Measurements from ENCODE around the gene TOMM70. TPM values are rescaled to one million over a fixed set of nuclear protein-coding genes. Genes with fewer than 3 reads are reported as not detected.

Gene TOMM70
- total RNA-seq, 1 experiment from 2014 or later: 59.2 TPM

DNA sequence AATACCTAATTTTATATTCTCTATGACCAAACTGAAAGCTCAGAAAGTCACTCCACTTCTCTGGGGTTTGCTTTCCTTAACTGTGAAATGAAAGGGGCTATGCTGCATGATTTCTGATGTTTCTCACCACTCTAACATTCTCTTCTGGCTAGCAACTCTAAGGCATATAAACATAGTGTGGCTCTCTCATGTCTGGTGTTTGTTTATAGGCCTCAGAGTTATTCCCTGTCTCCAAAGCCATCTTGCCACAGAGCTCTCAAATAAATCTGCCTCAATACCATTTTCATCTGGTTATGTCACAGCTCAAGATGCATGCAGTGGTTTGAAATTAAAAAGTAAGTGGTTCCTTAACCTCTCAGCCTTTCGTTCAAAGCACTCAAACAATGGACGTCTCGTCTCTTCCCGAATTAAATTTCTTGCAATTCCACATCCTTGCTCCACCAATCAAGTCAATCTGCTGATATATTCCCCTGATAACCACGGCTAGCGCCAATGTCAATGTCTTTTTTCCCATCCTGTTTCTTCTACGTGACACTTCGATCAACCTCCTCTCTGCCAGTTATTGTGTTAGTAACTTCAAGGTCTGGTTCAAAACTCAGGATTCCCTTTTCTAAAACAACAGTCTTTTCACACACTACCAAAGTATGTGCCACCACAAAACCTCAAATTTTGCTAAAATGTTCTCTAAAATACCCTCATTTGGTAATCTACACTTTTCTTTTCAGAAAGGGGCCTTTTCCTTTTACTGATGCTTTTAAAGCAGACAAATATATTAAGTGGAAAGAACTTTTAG lies 16.0 kb downstream of the TOMM70 start:
- H3K36me3 Mint-ChIP-seq: peaks cover 49% of the 10 kb centered on the region
- no peak for ATAC-seq
- ChIA-PET CTCF (interaction anchor here (0.5 kb wide), 1 partner anchor 553 kb away, joined by 4 read pairs; no protein-coding TSS in a partner anchor), POLR2A (no interaction called here)
- DNase-seq (ENCODE audit: low spot score): no peak
- H3K9me3 Mint-ChIP-seq: peaks cover 11% of the 10 kb centered on the region
- no peaks in the 10 kb centered on the region for H3K27me3 Mint-ChIP-seq (ENCODE audit: low read depth)
- no peak overlapping the region for H3K27ac Mint-ChIP-seq
- no peaks in the 10 kb centered on the region for H3K4me1 Mint-ChIP-seq
- TF ChIP-seq ZNF416 (CRISPR knock-in tag; IDR thresholded peaks at IDR 0.05) (no peak), RORB (CRISPR knock-in tag; IDR thresholded peaks at IDR 0.05) (no peak), SOX15 (CRISPR knock-in tag; IDR thresholded peaks at IDR 0.05) (no peak), ATF1 (CRISPR knock-in tag; IDR thresholded peaks at IDR 0.05) (no peak)
- TF ChIP-seq, protein P1, sequence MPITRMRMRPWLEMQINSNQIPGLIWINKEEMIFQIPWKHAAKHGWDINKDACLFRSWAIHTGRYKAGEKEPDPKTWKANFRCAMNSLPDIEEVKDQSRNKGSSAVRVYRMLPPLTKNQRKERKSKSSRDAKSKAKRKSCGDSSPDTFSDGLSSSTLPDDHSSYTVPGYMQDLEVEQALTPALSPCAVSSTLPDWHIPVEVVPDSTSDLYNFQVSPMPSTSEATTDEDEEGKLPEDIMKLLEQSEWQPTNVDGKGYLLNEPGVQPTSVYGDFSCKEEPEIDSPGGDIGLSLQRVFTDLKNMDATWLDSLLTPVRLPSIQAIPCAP (CRISPR knock-in tag; IDR thresholded peaks at IDR 0.05): no peak
- no peak overlapping the region for H3K4me3 Mint-ChIP-seq

DNA sequence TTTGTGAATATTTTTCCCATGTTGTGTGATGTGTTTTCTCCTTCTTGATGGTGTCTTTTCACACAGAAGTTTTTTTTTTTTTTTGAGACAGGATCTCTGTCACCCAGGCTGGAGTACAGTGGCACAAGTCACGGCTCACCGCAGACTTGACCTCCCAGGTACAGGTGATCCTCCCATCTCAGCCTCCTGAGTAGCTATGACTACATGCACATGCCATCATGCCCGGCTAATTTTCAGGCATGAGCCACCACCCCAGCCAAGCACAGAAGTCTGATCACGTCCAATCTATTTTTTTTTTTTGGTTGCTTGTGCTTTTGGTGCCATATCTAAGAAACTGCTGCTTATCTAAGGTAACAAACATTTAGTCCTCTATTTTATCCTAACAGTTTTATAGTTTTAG lies 24.6 kb downstream of the TOMM70 start:
- Mint-ChIP-seq H3K27me3 (ENCODE audit: low read depth) (no peaks in the 10 kb centered on the region), H3K36me3 (peaks cover 64% of the 10 kb centered on the region), H3K4me1 (0 out of 2 replicates have a peak, but pooled peaks cover 3% of the 10 kb centered on the region), H3K27ac (no peak overlapping the region), H3K9me3 (no peaks in the 10 kb centered on the region), H3K4me3 (no peak overlapping the region)
- no peak for ATAC-seq
- ChIA-PET POLR2A (no interaction called here), CTCF (no interaction called here)
- no peak for DNase-seq (ENCODE audit: low spot score)
- TF ChIP-seq ATF3 (CRISPR knock-in tag; conservative IDR thresholded peaks at IDR 0.05): no peak
- TF ChIP-seq HMGXB4 (CRISPR knock-in tag; IDR thresholded peaks at IDR 0.05): no peak
- TF ChIP-seq JAZF1 (CRISPR knock-in tag; IDR thresholded peaks at IDR 0.05): no peak
- TF ChIP-seq, protein P2, sequence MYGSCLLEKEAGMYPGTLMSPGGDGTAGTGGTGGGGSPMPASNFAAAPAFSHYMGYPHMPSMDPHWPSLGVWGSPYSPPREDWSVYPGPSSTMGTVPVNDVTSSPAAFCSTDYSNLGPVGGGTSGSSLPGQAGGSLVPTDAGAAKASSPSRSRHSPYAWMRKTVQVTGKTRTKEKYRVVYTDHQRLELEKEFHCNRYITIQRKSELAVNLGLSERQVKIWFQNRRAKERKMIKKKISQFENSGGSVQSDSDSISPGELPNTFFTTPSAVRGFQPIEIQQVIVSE (CRISPR knock-in tag; IDR thresholded peaks at IDR 0.05; ENCODE audit: borderline replicate concordance): no peak
- no peak for TF ChIP-seq MAX (CRISPR knock-in tag; IDR thresholded peaks at IDR 0.05)
- TF ChIP-seq, protein P3, sequence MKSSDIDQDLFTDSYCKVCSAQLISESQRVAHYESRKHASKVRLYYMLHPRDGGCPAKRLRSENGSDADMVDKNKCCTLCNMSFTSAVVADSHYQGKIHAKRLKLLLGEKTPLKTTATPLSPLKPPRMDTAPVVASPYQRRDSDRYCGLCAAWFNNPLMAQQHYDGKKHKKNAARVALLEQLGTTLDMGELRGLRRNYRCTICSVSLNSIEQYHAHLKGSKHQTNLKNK (CRISPR knock-in tag; IDR thresholded peaks at IDR 0.05): no peak
- TF ChIP-seq ZNF423 (CRISPR knock-in tag; IDR thresholded peaks at IDR 0.05): no peak
- no peak for TF ChIP-seq SMAD4 (CRISPR knock-in tag; IDR thresholded peaks at IDR 0.05)
- TF ChIP-seq TCF7 (CRISPR knock-in tag; IDR thresholded peaks at IDR 0.05; ENCODE audit: low read depth): no peak
- TF ChIP-seq, protein P4, sequence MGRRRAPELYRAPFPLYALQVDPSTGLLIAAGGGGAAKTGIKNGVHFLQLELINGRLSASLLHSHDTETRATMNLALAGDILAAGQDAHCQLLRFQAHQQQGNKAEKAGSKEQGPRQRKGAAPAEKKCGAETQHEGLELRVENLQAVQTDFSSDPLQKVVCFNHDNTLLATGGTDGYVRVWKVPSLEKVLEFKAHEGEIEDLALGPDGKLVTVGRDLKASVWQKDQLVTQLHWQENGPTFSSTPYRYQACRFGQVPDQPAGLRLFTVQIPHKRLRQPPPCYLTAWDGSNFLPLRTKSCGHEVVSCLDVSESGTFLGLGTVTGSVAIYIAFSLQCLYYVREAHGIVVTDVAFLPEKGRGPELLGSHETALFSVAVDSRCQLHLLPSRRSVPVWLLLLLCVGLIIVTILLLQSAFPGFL (CRISPR knock-in tag; IDR thresholded peaks at IDR 0.05; ENCODE audit: borderline replicate concordance): no peak
- TF ChIP-seq GTF2I (CRISPR knock-in tag; conservative IDR thresholded peaks at IDR 0.05): no peak
- no peak for TF ChIP-seq ATF1 (CRISPR knock-in tag; IDR thresholded peaks at IDR 0.05)
- TF ChIP-seq NFYB (CRISPR knock-in tag; conservative IDR thresholded peaks at IDR 0.05; ENCODE audit: low read depth): no peak
- TF ChIP-seq E2F1 (CRISPR knock-in tag; IDR thresholded peaks at IDR 0.05): no peak
- no peak for TF ChIP-seq NR3C1 (CRISPR knock-in tag; conservative IDR thresholded peaks at IDR 0.05; ENCODE audit: low read depth)
- no peak for TF ChIP-seq JUN (CRISPR knock-in tag; IDR thresholded peaks at IDR 0.05)
- TF ChIP-seq USF1 (CRISPR knock-in tag; IDR thresholded peaks at IDR 0.05): no peak
- TF ChIP-seq, protein P5, sequence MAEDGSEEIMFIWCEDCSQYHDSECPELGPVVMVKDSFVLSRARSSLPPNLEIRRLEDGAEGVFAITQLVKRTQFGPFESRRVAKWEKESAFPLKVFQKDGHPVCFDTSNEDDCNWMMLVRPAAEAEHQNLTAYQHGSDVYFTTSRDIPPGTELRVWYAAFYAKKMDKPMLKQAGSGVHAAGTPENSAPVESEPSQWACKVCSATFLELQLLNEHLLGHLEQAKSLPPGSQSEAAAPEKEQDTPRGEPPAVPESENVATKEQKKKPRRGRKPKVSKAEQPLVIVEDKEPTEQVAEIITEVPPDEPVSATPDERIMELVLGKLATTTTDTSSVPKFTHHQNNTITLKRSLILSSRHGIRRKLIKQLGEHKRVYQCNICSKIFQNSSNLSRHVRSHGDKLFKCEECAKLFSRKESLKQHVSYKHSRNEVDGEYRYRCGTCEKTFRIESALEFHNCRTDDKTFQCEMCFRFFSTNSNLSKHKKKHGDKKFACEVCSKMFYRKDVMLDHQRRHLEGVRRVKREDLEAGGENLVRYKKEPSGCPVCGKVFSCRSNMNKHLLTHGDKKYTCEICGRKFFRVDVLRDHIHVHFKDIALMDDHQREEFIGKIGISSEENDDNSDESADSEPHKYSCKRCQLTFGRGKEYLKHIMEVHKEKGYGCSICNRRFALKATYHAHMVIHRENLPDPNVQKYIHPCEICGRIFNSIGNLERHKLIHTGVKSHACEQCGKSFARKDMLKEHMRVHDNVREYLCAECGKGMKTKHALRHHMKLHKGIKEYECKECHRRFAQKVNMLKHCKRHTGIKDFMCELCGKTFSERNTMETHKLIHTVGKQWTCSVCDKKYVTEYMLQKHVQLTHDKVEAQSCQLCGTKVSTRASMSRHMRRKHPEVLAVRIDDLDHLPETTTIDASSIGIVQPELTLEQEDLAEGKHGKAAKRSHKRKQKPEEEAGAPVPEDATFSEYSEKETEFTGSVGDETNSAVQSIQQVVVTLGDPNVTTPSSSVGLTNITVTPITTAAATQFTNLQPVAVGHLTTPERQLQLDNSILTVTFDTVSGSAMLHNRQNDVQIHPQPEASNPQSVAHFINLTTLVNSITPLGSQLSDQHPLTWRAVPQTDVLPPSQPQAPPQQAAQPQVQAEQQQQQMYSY (CRISPR knock-in tag; IDR thresholded peaks at IDR 0.05): no peak
- no peak for TF ChIP-seq ZNF317 (CRISPR knock-in tag; IDR thresholded peaks at IDR 0.05; ENCODE audit: borderline replicate concordance, low read depth)
